ENCODE data around the gene FBLN1. TPM values are rescaled to one million over a fixed set of nuclear protein-coding genes. Genes with fewer than 3 reads are reported as not detected.

Gene FBLN1
- polyA plus RNA-seq, 1 experiment, result 241 TPM

DNA sequence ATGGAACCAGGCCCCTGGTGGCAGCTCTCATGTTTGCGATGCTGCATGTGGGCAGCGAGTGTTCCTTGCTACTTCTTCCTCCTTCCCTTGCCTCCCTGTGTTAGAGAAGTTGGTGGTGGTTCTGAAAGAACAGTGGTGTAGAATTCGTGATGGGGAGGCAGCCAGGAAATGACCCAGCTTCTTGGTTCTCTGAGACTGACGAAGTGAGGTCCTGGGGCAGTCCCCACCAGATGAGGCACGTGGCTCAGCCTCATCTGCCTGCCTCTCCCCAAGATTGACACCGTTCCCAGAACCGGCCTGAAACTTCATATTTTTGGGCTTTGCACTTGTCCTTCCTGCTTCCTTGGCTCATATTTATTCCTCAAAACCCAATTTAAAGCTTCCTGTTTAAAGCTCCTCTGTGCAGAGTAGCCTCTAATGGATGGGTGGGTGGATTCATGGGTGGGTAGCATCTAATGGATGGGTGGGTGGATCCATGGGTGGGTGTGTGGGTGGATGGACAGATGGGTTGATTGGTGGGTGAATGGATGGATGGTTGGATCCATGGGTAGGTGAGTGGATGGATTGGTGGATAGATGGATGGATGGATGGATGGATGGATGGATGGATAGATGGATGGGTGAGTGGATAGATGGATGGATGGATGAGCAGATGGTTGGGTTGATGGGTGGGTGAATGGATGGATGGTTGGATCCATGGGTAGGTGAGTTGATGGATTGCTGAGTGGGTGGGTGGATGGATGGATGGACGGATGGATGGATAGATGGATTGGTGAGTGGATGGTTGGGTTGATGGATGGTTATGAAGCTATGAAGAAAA lies 91.6 kb downstream of the FBLN1 start:
- Histone ChIP-seq H3K27ac (ENCODE audit: low read depth, low read length) (no peak overlapping the region), H3K27me3 (ENCODE audit: control insufficient read depth, insufficient read depth, low read length) (no peaks in the 10 kb centered on the region), H3K4me3 (ENCODE audit: low read depth, low read length) (no peak overlapping the region), H3K9me3 (ENCODE audit: control insufficient read depth, insufficient read depth, low read length) (no peaks in the 10 kb centered on the region)
- no peak for DNase-seq (ENCODE audit: low read depth, low spot score)
- ChIA-PET CTCF (interaction anchor here (1.4 kb wide), 1 partner anchor 270 kb away, joined by 3 read pairs; no protein-coding TSS in a partner anchor), POLR2A (interaction anchor here (0.8 kb wide), 1 partner anchor 20 kb away, joined by 4 read pairs; no protein-coding TSS in a partner anchor)
- TF ChIP-seq, protein P1, sequence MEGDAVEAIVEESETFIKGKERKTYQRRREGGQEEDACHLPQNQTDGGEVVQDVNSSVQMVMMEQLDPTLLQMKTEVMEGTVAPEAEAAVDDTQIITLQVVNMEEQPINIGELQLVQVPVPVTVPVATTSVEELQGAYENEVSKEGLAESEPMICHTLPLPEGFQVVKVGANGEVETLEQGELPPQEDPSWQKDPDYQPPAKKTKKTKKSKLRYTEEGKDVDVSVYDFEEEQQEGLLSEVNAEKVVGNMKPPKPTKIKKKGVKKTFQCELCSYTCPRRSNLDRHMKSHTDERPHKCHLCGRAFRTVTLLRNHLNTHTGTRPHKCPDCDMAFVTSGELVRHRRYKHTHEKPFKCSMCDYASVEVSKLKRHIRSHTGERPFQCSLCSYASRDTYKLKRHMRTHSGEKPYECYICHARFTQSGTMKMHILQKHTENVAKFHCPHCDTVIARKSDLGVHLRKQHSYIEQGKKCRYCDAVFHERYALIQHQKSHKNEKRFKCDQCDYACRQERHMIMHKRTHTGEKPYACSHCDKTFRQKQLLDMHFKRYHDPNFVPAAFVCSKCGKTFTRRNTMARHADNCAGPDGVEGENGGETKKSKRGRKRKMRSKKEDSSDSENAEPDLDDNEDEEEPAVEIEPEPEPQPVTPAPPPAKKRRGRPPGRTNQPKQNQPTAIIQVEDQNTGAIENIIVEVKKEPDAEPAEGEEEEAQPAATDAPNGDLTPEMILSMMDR (IDR thresholded peaks at IDR 0.05; ENCODE audit: low read depth, low read length), result no peak

DNA sequence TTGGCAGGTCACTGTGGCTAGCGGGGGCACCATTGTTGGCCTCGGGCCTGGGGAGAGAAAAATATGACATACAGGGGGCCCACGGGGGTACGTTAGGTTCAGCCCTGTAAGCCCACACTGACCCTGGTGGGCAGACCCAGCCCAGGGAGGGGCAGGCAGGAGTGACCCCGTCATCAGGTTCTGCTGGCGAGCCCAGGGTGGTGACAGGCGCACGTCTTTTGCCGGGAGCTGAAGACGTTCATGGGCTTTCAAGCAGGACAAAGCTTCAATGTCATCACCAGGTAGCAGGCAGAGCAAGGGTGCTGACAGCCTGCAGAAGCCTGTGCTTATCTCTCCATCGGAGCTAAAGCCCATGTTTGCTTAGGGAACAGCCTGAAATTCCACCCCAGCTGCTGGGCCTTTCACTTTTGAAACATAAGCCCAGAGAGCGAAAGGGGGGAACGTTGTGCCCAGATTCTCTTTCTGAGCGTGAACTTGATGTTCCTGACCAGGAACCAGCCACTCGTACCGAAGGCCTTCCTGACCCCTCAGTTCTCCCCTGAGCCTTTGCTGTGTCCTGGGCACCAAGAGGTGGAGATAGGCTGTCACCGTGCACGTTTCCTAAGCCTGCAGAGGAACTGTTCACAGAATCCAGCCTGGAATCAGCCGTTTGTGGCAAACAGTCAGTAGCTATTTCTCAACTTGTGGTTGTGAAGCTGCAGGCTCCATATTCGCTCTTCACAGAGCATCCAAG lies 94.9 kb downstream of the FBLN1 start:
- H3K9me3 ChIP-seq (ENCODE audit: control insufficient read depth, insufficient read depth, low read length), result peaks cover 3% of the 10 kb centered on the region
- H3K27ac ChIP-seq (ENCODE audit: low read depth, low read length), result no peak overlapping the region
- H3K4me3 ChIP-seq (ENCODE audit: low read depth, low read length), result no peak overlapping the region
- H3K27me3 ChIP-seq (ENCODE audit: control insufficient read depth, insufficient read depth, low read length), result no peaks in the 10 kb centered on the region
- no peak for DNase-seq (ENCODE audit: low read depth, low spot score)
- POLR2A ChIA-PET, result no interaction called here
- CTCF ChIA-PET, result no interaction called here
- TF ChIP-seq, protein P1 (IDR thresholded peaks at IDR 0.05; ENCODE audit: low read depth, low read length), result no peak

DNA sequence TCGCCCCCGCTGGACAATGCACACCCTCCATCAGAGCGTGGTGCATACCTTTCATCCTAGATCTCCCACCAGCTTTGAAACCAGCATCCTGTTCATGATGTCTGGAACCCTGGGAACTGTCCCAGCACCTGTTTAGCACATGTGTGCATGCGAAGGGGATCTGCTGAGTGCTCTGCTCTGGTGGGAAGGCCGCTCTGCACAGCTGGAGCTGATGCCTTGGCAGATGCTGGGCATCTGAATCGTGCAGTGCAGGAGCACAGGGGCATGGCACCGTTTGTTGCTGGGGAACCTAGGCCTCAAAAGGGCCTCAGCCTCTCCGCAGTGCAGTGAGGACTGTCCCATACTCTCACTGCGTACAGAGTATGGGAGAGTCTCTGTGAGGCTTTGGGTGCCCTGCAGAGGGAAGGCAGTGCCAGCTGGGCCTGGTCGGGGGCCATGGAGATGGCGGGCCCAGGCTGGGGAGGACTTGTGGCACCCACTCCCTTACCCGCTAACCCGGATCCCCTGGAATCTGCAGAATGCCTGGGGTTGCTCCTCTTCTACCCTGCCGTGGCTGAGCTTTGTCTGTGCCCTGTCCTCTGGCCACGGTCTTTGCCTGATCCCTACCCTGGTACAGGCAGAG lies 96.0 kb downstream of the FBLN1 start:
- POLR2A ChIA-PET, result no interaction called here

DNA sequence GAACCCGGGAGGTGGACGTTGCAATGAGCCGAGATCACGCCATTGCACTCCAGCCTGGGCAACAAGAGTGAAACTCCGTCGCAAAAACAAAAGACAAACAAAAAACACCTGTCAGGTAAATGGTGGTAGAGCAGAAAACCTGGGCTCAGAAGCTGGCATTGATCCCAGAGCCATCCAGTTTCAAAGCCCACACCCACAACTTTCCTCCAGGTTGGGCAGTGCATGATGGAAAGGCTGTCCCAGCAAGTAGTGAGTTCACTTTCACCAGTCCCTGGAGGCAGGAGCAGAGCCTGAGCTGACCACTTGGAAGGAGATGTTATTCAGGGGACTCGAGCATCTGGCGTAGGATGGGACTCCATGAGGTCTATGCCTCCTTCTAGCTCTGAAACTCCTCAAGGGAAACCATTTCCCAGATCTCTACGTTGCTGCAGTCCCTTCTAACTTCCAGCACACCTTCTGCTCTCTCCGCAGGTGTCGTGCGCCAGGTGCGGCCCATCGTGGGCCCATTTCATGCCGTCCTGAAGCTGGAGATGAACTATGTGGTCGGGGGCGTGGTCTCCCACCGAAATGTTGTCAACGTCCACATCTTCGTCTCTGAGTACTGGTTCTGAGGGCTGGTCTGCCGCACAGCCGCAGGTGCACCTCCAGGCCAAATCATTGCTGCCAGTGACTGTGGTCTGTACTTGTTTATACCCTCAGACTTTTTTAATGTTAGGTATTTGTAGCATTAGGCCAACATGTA lies 97.3 kb downstream of the FBLN1 start:
- H3K4me3 ChIP-seq (ENCODE audit: low read depth, low read length), result no peak overlapping the region
- H3K9me3 ChIP-seq (ENCODE audit: control insufficient read depth, insufficient read depth, low read length), result peaks cover 3% of the 10 kb centered on the region
- POLR2A ChIA-PET, result no interaction called here
- TF ChIP-seq, protein P1 (IDR thresholded peaks at IDR 0.05; ENCODE audit: low read depth, low read length), result no peak
- no peaks in the 10 kb centered on the region for H3K27me3 ChIP-seq (ENCODE audit: control insufficient read depth, insufficient read depth, low read length)
- peak overlapping the region; percentile 11 for H3K27ac ChIP-seq (ENCODE audit: low read depth, low read length)
- DNase-seq (ENCODE audit: low read depth, low spot score), result no peak
- CTCF ChIA-PET, result no interaction called here

More for the DNA sequence above, 96.0 kb downstream of the FBLN1 start:
- no peak overlapping the region for H3K4me3 ChIP-seq (ENCODE audit: low read depth, low read length)
- DNase-seq (ENCODE audit: low read depth, low spot score), result no peak
- TF ChIP-seq, protein P1 (IDR thresholded peaks at IDR 0.05; ENCODE audit: low read depth, low read length), result no peak
- peaks cover 3% of the 10 kb centered on the region for H3K9me3 ChIP-seq (ENCODE audit: control insufficient read depth, insufficient read depth, low read length)
- no peaks in the 10 kb centered on the region for H3K27me3 ChIP-seq (ENCODE audit: control insufficient read depth, insufficient read depth, low read length)
- no peak overlapping the region for H3K27ac ChIP-seq (ENCODE audit: low read depth, low read length)
- CTCF ChIA-PET, result no interaction called here

Measured in AG04450 (cell line).